Activated CD4-positive, CD25-positive, alpha-beta regulatory T cell (primary cell): ENCODE results near the gene RXFP2.

Experiments used
- DNase-seq, 4 experiments: peaks; one replicate each; lab custom pipeline; 2025; lab: John Stamatoyannopoulos, UW

RXFP2 gene

DNA sequence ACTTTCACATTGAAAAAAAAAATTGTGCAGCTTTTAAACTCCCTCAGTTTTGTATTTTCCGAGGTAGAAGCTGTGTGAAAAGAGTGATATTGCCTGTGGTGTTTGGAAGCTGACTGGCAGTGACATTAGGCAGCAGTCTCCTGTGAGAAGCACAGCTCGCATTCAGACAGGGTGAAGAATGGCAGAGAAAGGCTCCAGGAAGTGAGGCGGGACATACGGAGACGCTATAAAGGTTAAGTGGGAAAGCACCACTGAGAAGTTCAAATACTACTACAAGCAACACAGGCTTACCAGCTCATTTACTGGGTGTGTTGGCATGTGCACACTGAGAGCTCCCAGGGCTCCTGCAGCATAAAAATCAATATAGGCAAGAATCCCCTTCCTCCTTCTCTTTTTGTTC is 88.4 kb downstream of the RXFP2 start:
- no peak for DNase-seq

GRCh38 chr13:31835932-31836331 is 96.6 kb downstream of the RXFP2 start:
- no peak for DNase-seq

DNA sequence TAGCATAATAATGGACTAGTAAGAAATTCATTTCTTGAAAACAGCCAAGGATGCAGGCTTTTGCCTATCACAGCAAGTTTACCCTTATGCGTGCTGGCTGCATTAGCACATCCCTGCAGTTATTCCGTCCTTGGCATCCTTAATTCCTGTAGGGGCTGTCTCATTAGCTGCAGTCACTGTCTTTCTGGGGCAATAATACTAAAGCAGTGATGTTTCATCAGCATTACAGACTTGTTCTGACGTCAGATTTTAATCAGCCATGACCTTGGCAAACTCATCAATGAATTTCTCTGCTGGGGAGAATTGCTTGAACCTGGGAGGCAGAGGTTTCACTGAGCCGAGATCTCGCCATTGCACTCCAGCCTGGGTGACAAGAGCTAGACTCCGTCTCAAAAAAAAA is 103.7 kb downstream of the RXFP2 start:
- DNase-seq: no peak

GRCh38 chr13:31846182-31846938 is 107.0 kb downstream of the RXFP2 start:
- DNase-seq: peak in 2 of 4 experiments; percentile 2 to 7

- no peak for DNase-seq
Observed at GRCh38 chr13:31846961-31847752, 107.8 kb downstream of the RXFP2 start.

DNA sequence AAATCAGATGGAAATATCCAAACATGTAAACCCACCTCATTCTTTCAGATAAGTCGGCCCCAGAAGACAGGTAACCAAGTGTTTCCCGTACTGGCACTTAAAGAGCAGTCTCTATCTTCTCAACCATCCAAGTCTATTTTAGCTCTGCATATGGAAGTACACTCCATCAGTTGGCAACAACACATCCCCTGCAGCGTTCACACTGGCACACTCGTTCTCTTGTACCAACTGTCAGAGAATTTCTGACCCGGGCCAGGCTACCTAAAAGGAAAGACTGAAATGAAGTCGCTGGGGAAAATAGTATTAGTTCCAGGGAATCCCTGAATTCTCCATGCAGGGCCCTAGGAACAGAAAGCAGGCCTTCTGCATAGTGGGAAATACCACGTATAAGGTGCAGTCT is 109.3 kb downstream of the RXFP2 start:
- DNase-seq: no peak

- no peak for DNase-seq
Observed at GRCh38 chr13:31849206-31849605, 109.9 kb downstream of the RXFP2 start.

DNA sequence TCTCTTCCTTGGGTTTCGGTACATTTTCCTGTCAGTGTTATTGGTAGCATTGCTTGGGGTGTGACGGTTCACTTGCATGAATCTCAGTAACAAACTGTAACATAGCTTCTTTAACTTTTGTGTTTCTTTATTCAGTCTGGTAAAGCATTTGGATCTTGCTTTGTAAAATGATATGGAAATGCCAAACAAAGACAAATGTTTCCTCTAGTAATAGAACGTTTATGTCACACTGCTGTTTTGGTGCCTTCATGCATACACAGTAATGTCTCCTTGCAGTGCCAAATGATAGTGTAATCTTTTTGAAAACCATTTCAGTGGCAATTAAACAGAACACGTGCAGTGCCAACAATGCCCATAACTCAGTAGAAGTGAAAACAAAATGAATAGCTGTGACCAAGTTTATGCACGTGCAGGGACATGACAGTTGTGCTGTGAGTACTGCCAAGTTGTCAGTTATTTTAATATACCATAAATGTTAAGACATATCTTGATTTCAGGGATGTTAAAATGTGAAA is 110.8 kb downstream of the RXFP2 start:
- DNase-seq: no peak

DNA sequence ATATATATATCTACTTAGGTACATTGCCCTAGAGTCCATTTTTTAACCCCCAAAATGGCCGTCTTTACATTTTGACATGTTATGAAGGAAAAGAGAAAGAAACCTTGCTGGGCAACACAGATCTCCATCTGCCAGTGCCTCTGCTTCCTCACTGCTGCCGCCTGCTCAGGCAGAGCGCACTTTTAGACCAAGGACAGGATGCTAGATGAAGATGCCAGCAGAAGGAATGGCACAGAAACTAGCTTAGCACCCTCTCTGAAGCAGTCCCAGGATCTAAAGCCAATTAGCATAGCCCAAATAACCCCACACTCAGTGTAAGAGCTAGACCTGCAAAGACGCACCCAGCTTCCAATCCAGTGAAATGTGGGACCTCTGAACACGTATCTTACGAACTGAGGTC is 111.9 kb downstream of the RXFP2 start:
- DNase-seq: no peak
